Peyer's patch (tissue), 4 donors: Measurements from ENCODE around the gene CCDC38. TPM values are rescaled to one million over a fixed set of nuclear protein-coding genes. Genes with fewer than 3 reads are reported as not detected.
"Not testable (repeated sequence)": the region's sequence is repeated elsewhere in the genome, so short reads cannot be mapped to it uniquely, and the experiment has no call there.

Source experiments
- DNase-seq, 3 donors: peaks; one replicate each; pipeline ENCODE4 v3.0.0-alpha.2; 2017 to 2019
- H3K27ac ChIP-seq, 4 donors: fragments of 200-600 bp; sonication (generic); one replicate each; pipeline ENCODE4 v1.5.1; 2016 to 2019
- H3K27me3 ChIP-seq, 2 donors: fragments of 200-600 bp; sonication (generic); one replicate each; pipeline ENCODE4 v1.5.1; 2019
- H3K36me3 ChIP-seq, 3 donors: fragments of 200-600 bp; sonication (generic); one replicate each; pipeline ENCODE4 v1.5.1; 2016 to 2019
- H3K4me1 ChIP-seq, 4 donors: fragments of 200-600 bp; sonication (generic); one replicate each; pipeline ENCODE4 v1.5.1; 2016 to 2019
- H3K4me3 ChIP-seq, 4 donors: fragments of 200-600 bp; sonication (generic); 1 replicate in 3 of 4; 2 replicates in 1 of 4; pipeline ENCODE4 v1.5.1; 2016 to 2019; ENCODE audit warnings: mild to moderate bottlenecking in 1 of 4
- H3K9me3 ChIP-seq, 4 donors: fragments of 200-600 bp; sonication (generic); one replicate each; pipeline ENCODE4 v1.5.1; 2016 to 2019; ENCODE audit warnings: mild to moderate bottlenecking in 1 of 4
- POLR2A ChIP-seq, 2 donors: fragments of 450-650 bp; IDR thresholded peaks; one replicate each; pipeline ENCODE4 v1.5.1; 2017; ENCODE audit warnings: antibody characterized with exemption in 2 of 2, mild to moderate bottlenecking in 2 of 2, moderate library complexity in 2 of 2
- total RNA-seq, 4 donors: library from RNA; depleted of rRNA; stranded (reverse); fragments of >200 nt; gene quantifications; one replicate each; pipeline ENCODE4 v1.1.0, GENCODE V29; 2016
- TF ChIP-seq, protein P1 (sequence below), 6 experiments: fragments of 450-650 bp in 4 of 6; fragments of 200-600 bp in 2 of 6; sonication (generic) in 1 of 6; IDR thresholded peaks; one replicate each; pipeline ENCODE4 v1.5.1; 2017 to 2019; ENCODE audit warnings: antibody characterized with exemption in 6 of 6, mild to moderate bottlenecking in 3 of 6, moderate library complexity in 1 of 6

Gene CCDC38
- total RNA-seq, 4 donors from 2014 or later, result not detected

GRCh38 chr12:95848575-95849388 lies 93.6 kb downstream of the CCDC38 start:
- Histone ChIP-seq H3K4me1 (no peaks in the 10 kb centered on the region), H3K9me3 (no peaks in the 10 kb centered on the region), H3K27ac (no peak overlapping the region), H3K4me3 (no peak overlapping the region), H3K27me3 (no peaks in the 10 kb centered on the region), H3K36me3 (no peaks in the 10 kb centered on the region)
- no peak for DNase-seq
- TF ChIP-seq POLR2A (IDR thresholded peaks at IDR 0.05), result no peak
- TF ChIP-seq, protein P1, sequence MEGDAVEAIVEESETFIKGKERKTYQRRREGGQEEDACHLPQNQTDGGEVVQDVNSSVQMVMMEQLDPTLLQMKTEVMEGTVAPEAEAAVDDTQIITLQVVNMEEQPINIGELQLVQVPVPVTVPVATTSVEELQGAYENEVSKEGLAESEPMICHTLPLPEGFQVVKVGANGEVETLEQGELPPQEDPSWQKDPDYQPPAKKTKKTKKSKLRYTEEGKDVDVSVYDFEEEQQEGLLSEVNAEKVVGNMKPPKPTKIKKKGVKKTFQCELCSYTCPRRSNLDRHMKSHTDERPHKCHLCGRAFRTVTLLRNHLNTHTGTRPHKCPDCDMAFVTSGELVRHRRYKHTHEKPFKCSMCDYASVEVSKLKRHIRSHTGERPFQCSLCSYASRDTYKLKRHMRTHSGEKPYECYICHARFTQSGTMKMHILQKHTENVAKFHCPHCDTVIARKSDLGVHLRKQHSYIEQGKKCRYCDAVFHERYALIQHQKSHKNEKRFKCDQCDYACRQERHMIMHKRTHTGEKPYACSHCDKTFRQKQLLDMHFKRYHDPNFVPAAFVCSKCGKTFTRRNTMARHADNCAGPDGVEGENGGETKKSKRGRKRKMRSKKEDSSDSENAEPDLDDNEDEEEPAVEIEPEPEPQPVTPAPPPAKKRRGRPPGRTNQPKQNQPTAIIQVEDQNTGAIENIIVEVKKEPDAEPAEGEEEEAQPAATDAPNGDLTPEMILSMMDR (IDR thresholded peaks at IDR 0.05), result peak in 3 of 6 experiments; percentile 35 to 51 (median 42)

DNA sequence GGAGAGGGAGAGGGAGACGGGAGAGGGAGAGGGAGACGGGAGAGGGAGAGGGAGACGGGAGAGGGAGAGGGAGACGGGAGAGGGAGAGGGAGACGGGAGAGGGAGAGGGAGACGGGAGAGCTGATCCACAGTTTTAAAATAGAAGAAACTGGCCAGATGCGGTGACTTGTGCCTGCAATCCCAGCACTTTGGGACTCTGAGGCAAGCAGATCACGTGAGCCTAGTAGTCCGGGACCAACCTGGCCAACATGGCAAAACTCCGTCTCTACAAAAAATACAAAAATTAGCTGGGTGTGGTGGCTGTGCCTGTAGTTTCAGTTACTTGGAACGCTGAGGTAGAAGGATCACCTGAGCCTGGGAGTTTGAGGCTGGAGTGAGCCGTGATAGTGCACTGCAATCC lies 100.0 kb downstream of the CCDC38 start:
- not testable (repeated sequence) for H3K9me3 ChIP-seq, H3K4me1 ChIP-seq, H3K36me3 ChIP-seq, DNase-seq, H3K27ac ChIP-seq, H3K4me3 ChIP-seq, H3K27me3 ChIP-seq

- H3K36me3 ChIP-seq, result no peaks in the 10 kb centered on the region
- TF ChIP-seq, protein P1 (IDR thresholded peaks at IDR 0.05), result no peak
- TF ChIP-seq POLR2A (IDR thresholded peaks at IDR 0.05), result no peak
- no peak overlapping the region for H3K4me3 ChIP-seq
- H3K4me1 ChIP-seq, result peaks cover 0 to 10% (median 0%) of the 10 kb centered on the region in 4 donors
- H3K27ac ChIP-seq, result no peak overlapping the region
- H3K27me3 ChIP-seq, result no peaks in the 10 kb centered on the region
- peak in 2 of 3 donors; percentile 61 to 75 for DNase-seq
- H3K9me3 ChIP-seq, result no peaks in the 10 kb centered on the region
These were observed 104.3 kb downstream of the CCDC38 start for GRCh38 chr12:95838125-95838524.

DNA sequence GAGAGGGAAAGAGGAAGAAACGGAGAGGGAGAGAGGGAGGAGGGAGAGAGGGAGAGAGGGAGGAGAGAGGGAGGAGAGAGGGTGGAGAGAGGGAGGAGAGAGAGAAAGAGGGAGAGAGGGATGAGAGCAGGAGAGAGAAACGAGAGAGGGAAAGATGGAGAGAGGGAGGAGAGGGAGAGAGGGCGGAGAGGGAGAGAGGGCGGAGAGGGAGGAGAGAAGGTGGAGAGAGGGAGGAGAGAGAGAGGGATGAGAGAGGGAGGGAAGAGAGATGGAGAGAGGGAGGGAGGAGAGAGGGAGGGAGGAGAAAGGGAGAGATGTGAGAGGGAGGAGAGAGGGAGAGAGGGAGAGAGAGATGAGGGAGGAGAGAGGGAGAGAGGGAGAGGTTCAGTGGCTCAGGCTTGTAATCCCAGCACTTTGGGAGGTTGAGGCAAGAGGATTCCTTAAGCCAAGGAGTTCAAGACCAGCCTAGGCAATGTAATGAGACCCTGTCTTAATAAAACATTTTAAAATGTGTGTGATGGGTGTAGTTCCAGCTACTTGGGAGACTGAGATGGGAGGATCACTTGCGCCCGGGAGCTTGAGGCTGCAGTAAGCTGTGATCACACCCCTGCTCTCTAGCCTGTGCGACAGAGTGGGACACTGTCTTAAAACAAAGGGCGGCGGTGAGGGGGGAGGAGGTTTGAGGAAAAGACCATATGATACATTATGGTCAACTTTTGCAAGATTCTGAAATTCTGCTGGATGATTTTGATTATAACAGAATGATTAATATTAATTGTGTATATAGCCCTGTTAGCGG lies 105.0 kb downstream of the CCDC38 start:
- no peak overlapping the region for H3K27ac ChIP-seq
- H3K27me3 ChIP-seq, result no peaks in the 10 kb centered on the region
- TF ChIP-seq, protein P1 (IDR thresholded peaks at IDR 0.05), result no peak
- TF ChIP-seq POLR2A (IDR thresholded peaks at IDR 0.05), result no peak
- no peak overlapping the region for H3K4me3 ChIP-seq
- H3K9me3 ChIP-seq, result no peaks in the 10 kb centered on the region
- H3K36me3 ChIP-seq, result no peaks in the 10 kb centered on the region
- H3K4me1 ChIP-seq, result peaks cover 0 to 10% (median 0%) of the 10 kb centered on the region in 4 donors
- no peak for DNase-seq

- H3K4me1 ChIP-seq, result peaks cover 0 to 10% (median 0%) of the 10 kb centered on the region in 4 donors
- no peak overlapping the region for H3K4me3 ChIP-seq
- TF ChIP-seq POLR2A (IDR thresholded peaks at IDR 0.05), result no peak
- TF ChIP-seq, protein P1 (IDR thresholded peaks at IDR 0.05), result no peak
- no peak for DNase-seq
- no peak overlapping the region for H3K27ac ChIP-seq
- H3K36me3 ChIP-seq, result no peaks in the 10 kb centered on the region
- H3K27me3 ChIP-seq, result no peaks in the 10 kb centered on the region
- H3K9me3 ChIP-seq, result no peaks in the 10 kb centered on the region
These were observed 105.7 kb downstream of the CCDC38 start for GRCh38 chr12:95836630-95837239.
